ENCODE results near the gene NCS1. TPM values are rescaled to one million over a fixed set of nuclear protein-coding genes. Genes with fewer than 3 reads are reported as not detected.

The NCS1 gene
- polyA plus RNA-seq, 3 donors: 1.3 to 5.2 (median 3.9) TPM

Other genes with a start within 250 kb of the NCS1 start
- gene FNBP1, start 129.2 kb upstream of the NCS1 start, polyA plus RNA-seq: 10 to 100 TPM in 2 of 3 donors, 1 to 10 TPM in 1; 4.3 to 20.1 (median 10.9) TPM
- gene GPR107, start 118.5 kb upstream of the NCS1 start, polyA plus RNA-seq: 10 to 100 TPM; 11.0 to 13.3 (median 11.2) TPM
- gene HMCN2, start 93.4 kb downstream of the NCS1 start, polyA plus RNA-seq: 1 to 10 TPM in 2 of 3 donors, under 1 TPM in 1; 0.98 to 5.2 (median 2.6) TPM